WI38 (cell line): Measurements from ENCODE around the gene CEP112.

Experiments
- H3K4me3 ChIP-seq: 2 replicates; pipeline ENCODE4 v1.5.1; 2011; ENCODE audit warnings: low read depth, mild to moderate bottlenecking, control low read depth, low read length
- TF ChIP-seq, protein P1 (sequence below): IDR thresholded peaks from 2 replicates; pipeline ENCODE4 v1.5.1; 2012; ENCODE audit warnings: low read depth, mild to moderate bottlenecking, control low read depth, low read length

Gene CEP112

DNA sequence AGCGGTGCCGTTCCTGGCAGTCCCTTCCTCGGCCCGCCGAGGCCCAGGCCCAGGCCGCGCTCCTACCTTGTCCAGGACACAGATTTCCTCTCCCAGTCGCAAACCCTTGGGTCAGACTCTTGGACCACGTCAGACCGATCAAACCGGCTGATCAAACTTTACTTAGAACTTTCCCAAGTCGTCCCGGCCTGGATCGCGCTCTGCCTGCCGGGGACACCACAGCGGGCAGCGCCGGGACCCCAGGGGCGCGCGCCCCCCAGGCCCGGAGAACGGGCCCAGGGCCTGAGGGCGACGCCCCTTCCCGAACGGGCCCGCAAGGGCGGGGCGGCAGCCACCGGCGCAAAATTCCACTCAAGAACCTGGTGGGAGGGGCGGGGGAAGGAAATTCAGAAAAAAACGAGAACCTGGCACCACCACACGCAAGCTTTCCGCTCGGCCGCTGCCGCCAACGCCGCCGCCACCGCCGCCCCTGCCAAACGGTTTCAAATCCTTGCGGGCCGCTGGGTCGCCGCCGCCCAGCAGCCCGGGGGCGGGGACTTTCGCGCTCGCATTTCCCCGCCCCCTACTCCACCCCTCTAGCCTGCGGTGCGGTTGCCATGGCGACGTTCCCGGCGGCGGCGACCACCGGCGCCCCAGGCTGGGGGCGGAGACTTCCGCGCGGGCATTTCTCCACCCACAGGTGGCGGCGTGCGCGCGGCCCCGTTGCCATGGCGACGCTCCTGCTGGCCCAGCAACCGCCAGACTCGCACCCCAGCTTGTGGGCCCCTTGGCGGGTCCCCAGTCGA lies at the start of gene CEP112:
TSS of gene CEP112 (minus strand) at position 541 of the 785 bp plus-strand sequence.
- peak within 1 kb of the TSS; percentile 80 for H3K4me3 ChIP-seq

DNA sequence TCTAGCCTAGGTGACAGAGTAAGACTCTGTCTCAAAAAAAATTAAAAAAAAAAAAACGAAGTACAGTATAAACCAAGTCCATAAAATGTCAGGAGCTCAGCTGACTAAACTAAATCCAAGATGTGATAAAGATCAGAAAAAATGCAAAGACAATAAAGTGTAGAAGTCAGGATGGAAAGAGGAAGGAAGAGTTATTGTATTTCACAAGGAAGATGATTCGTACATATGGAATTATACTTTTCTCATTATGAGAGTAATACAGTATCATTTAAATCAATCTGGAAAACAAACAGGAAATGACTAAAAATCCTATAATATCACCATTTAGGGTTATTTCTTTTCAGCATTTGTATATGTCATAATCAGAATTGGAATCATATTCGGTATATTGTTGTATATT lies 48.7 kb upstream of the CEP112 start:
- H3K4me3 ChIP-seq: no peak overlapping the region
- TF ChIP-seq, protein P1, sequence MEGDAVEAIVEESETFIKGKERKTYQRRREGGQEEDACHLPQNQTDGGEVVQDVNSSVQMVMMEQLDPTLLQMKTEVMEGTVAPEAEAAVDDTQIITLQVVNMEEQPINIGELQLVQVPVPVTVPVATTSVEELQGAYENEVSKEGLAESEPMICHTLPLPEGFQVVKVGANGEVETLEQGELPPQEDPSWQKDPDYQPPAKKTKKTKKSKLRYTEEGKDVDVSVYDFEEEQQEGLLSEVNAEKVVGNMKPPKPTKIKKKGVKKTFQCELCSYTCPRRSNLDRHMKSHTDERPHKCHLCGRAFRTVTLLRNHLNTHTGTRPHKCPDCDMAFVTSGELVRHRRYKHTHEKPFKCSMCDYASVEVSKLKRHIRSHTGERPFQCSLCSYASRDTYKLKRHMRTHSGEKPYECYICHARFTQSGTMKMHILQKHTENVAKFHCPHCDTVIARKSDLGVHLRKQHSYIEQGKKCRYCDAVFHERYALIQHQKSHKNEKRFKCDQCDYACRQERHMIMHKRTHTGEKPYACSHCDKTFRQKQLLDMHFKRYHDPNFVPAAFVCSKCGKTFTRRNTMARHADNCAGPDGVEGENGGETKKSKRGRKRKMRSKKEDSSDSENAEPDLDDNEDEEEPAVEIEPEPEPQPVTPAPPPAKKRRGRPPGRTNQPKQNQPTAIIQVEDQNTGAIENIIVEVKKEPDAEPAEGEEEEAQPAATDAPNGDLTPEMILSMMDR: no peak

More for the DNA sequence above, at the start of gene CEP112:
- TF ChIP-seq, protein P1: no peak

DNA sequence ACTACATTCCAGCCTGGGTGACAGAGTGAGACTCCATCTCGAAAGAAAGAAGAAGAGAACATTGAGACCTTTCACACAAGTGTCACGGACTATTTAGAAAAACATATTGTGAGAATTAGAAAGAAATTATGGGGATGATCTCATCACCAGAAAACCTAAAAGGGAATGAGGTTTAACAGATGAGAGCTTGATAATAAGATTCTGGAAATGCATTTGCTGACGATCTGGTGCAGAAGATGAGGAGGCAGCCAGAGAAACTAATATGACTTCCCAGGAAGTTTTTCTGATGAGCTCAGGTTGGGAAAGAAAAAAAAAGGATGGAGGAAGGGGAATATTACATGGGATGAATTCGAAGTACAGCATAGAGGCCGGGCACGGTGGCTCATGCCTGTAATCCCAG lies 48.1 kb upstream of the CEP112 start:
- H3K4me3 ChIP-seq: no peak overlapping the region
- TF ChIP-seq, protein P1: no peak

DNA sequence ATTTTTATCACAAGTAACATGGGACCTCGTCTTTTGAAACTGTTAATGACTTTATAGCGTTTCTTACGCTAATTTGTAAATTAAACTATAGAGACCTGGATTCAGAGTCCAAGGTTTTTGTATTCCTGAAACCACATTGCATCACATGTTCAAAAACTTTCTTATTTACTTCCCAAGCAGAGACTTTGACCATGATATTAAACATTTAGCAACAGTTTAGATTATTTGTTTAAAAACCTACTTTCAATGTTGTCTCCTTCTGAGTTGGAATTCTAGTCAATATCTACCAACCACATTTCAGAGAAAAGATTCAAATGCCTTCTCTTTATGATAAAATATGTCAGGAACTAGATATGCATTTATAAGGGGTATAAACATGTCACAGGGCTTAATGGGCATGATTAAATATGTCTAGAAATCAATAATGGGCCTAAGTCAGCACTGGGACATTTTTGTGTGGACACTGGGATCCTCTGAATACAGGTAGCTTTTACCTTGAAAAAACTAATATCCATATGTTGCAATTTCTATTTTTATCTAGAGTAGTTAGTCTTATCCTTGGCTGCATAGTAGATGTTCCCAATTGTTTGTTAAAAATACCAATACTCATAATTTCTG lies 43.6 kb upstream of the CEP112 start:
- H3K4me3 ChIP-seq: no peak overlapping the region
- TF ChIP-seq, protein P1: no peak

DNA sequence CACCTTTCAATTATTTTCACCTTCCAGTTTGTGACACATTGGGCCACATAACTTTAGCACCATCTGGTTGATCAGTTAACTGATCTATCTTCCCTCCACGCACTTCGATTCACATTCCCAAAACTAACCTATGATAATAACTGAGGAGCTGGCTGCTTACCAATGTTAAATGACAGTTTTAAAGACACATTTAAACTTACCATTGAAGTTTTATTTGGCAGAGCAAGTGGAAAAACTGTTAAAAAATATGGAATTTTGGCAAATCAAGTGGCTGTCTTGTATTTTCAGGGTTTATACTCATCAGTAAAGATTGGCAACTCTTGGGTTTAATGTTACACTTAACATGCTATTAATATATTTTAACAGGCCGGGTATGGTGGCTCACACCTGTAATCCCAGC lies 42.7 kb upstream of the CEP112 start:
- H3K4me3 ChIP-seq: no peak overlapping the region
- TF ChIP-seq, protein P1: no peak

DNA sequence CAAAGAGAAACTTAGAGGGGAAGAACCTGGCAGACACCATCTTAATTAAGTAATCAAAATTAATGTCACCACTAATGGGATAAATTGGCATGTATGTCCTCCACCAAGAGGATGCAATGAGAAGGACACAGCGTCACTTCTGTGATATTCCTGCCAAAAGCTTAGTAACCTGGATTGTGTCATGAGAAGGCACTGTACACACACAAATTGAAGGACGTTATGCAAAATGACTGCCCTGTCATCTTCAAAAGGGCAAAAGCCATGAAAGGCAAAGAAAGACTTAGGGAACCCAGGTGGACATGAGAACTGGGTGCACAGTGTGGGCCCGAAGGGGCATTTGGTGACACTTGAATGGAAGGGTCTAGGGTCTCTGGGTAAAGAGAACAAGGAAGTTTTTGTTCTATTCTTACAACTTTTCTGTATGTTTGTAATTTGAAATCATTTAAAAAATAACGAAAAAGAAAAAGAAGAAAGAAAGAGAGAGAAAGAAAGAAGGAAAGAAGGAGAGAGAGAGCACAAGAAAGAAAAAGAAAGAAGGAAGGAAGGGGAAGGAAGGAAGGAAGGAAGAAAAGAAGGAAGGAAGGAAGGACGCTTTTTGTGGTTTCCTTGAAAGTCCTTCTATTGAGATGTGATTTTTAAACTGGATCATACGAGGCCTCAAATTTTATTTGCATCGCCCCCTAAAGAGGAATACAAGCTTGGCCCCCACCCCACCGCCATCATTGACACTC lies 41.3 kb upstream of the CEP112 start:
- no peak overlapping the region for H3K4me3 ChIP-seq
- TF ChIP-seq, protein P1: no peak
